Ishikawa (cell line): ENCODE data around the gene NKX6-1.

Experiments
- FOXM1 ChIP-seq: IDR thresholded peaks from 2 replicates; pipeline ENCODE4 v1.6.1; 2012; ENCODE audit warnings: low read depth, borderline replicate concordance
- RAD21 ChIP-seq: IDR thresholded peaks from 2 replicates; pipeline ENCODE4 v1.6.1; 2012; ENCODE audit warnings: low read depth
- TAF1 ChIP-seq: IDR thresholded peaks from 2 replicates; pipeline ENCODE4 v1.6.1; 2012; ENCODE audit warnings: low read depth, mild to moderate bottlenecking
- YY1 ChIP-seq: IDR thresholded peaks from 2 replicates; pipeline ENCODE4 v1.6.1; 2012; ENCODE audit warnings: low read depth
- ZBTB7A ChIP-seq: IDR thresholded peaks from 2 replicates; pipeline ENCODE4 v1.6.1; 2012; ENCODE audit warnings: low read depth
- TF ChIP-seq, protein P1 (sequence below): IDR thresholded peaks from 2 replicates; pipeline ENCODE4 v1.6.1; 2012; ENCODE audit warnings: low read depth, mild to moderate bottlenecking

DNA sequence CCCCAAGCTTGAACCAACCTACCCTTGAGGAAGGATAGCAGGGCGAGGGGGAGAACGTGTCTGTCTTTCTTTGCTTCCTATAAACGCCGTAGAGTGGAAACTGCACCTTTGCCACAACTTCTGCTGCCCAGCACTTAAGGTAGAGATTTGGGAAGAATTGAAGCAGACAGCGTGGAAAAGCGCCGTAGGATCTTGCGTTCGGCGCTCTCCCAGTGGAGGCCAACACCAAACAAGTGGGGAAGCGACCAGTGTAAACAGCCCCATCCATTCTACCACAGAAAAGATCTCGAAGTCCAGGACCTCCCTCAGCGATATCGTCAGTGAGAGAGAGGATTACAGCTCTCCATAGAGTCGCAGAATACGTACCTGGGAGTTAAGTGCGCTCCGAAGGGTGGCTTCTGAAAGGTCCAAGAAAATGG lies 3.9 kb upstream of the NKX6-1 start:
- TF ChIP-seq RAD21 (no peak), FOXM1 (no peak), YY1 (no peak), ZBTB7A (no peak), TAF1 (no peak)
- TF ChIP-seq, protein P1, sequence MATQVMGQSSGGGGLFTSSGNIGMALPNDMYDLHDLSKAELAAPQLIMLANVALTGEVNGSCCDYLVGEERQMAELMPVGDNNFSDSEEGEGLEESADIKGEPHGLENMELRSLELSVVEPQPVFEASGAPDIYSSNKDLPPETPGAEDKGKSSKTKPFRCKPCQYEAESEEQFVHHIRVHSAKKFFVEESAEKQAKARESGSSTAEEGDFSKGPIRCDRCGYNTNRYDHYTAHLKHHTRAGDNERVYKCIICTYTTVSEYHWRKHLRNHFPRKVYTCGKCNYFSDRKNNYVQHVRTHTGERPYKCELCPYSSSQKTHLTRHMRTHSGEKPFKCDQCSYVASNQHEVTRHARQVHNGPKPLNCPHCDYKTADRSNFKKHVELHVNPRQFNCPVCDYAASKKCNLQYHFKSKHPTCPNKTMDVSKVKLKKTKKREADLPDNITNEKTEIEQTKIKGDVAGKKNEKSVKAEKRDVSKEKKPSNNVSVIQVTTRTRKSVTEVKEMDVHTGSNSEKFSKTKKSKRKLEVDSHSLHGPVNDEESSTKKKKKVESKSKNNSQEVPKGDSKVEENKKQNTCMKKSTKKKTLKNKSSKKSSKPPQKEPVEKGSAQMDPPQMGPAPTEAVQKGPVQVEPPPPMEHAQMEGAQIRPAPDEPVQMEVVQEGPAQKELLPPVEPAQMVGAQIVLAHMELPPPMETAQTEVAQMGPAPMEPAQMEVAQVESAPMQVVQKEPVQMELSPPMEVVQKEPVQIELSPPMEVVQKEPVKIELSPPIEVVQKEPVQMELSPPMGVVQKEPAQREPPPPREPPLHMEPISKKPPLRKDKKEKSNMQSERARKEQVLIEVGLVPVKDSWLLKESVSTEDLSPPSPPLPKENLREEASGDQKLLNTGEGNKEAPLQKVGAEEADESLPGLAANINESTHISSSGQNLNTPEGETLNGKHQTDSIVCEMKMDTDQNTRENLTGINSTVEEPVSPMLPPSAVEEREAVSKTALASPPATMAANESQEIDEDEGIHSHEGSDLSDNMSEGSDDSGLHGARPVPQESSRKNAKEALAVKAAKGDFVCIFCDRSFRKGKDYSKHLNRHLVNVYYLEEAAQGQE = no peak
